ENCODE results near the gene NDRG4.

The NDRG4 gene

DNA sequence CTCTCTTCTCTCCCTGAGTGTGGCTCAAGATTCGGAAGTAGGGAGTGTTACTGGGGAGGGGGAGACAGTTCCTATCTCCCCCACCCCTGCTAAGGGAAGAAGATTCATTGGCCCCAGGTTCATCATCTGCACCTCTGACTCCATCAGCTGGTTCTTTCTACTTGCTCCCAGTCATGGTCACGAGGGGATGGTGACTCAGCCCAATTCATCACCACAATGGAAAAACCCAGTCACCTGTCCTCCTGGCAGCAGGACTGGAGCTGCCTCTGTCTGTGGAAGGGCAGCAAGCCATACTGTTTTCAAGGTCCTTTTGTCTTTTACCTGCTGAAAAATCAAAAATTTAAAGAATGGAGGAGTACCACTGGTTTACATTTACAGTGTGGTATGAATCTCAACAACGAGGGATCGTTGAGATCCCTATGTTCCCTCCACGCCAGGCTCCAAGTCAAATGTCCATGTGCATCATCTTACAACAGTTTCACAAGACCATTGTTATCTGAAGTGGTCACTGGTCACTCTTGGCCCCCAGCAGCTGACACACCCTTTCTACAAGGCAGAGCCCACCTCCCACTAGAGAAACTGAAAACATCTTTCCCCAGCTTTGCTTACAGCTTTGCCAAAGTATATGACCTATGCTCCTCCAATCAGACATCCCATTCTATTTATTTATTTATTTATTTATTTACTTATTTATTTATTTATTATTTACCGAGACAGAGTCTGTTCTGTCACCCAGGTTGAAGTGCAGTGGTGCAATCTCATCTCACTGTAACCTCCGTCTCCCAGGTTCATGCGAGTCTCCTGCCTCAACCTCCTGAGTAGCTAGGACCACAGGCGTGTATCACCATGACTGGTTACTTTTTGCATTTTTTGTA lies 40.4 kb upstream of the NDRG4 start:
- Histone ChIP-seq H3K27me3 (ENCODE audit: control insufficient read depth, insufficient read depth, low read length) (peaks cover 40% of the 10 kb centered on the region), H3K27ac (ENCODE audit: low read depth, low read length) (no peak overlapping the region), H3K4me3 (ENCODE audit: low read depth, low read length) (no peak overlapping the region), H3K9ac (ENCODE audit: low read depth, low read length) (no peak overlapping the region), H3K4me1 (ENCODE audit: control insufficient read depth, insufficient read depth, low read length) (no peaks in the 10 kb centered on the region; the same call in 1 of the 2 replicates), H3K9me3 (ENCODE audit: control insufficient read depth, insufficient read depth, low read length) (no peaks in the 10 kb centered on the region), H3K36me3 (ENCODE audit: control insufficient read depth, insufficient read depth, low read length) (no peaks in the 10 kb centered on the region)

DNA sequence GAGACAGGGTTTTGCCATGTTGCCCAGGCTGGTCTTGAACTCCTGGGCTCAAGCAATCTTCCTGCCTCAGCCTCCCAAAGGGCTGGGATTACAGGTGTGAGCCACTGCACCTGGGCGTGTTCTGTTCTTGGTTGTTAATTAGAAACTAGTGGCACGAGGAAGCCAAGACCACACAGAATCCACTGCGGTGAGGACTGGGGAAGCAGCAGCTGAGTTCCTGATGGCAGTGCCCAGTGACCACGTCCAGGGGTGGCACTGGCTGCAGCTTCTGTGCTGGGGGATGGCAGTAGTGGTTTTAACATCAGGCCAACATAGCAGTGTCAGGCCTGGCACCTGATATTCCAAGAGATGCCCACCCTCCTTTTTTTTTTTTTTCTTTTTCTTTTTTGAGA lies 39.7 kb upstream of the NDRG4 start:
- Histone ChIP-seq H3K4me1 (ENCODE audit: control insufficient read depth, insufficient read depth, low read length) (peaks cover 3% of the 10 kb centered on the region), H3K4me3 (ENCODE audit: low read depth, low read length) (no peak overlapping the region), H3K9ac (ENCODE audit: low read depth, low read length) (no peak overlapping the region), H3K27me3 (ENCODE audit: control insufficient read depth, insufficient read depth, low read length) (peaks cover 47% of the 10 kb centered on the region), H3K36me3 (ENCODE audit: control insufficient read depth, insufficient read depth, low read length) (no peaks in the 10 kb centered on the region), H3K9me3 (ENCODE audit: control insufficient read depth, insufficient read depth, low read length) (no peaks in the 10 kb centered on the region), H3K27ac (ENCODE audit: low read depth, low read length) (no peak overlapping the region)

DNA sequence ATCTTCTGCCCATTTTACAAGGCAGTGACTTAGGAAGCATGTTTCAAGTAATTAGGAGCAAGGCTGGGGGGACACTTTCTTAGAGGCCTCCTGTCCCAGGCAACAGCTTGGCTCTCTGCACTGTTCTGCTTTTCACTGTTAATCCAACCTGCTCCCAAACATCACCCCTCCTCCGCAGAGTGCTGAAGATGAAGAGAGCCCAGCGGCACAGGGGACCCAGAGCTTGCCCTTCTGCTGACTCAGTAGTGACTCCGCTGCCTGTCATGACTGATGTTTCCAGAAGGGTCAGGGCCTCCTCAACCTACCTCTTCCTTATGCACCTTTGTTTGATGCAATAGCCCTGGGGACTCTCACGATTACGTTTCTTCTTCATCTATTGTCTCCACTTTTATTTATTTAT lies 38.9 kb upstream of the NDRG4 start:
- H3K27me3 ChIP-seq (ENCODE audit: control insufficient read depth, insufficient read depth, low read length) = peaks cover 55% of the 10 kb centered on the region
- H3K9ac ChIP-seq (ENCODE audit: low read depth, low read length) = no peak overlapping the region

GRCh38 chr16:58461640-58462039 lies 38.3 kb upstream of the NDRG4 start:
- peaks cover 61% of the 10 kb centered on the region for H3K27me3 ChIP-seq (ENCODE audit: control insufficient read depth, insufficient read depth, low read length)
- H3K9me3 ChIP-seq (ENCODE audit: control insufficient read depth, insufficient read depth, low read length) = no peaks in the 10 kb centered on the region
- no peak overlapping the region for H3K4me3 ChIP-seq (ENCODE audit: low read depth, low read length)
- peaks cover 4% of the 10 kb centered on the region for H3K4me1 ChIP-seq (ENCODE audit: control insufficient read depth, insufficient read depth, low read length)
- H3K27ac ChIP-seq (ENCODE audit: low read depth, low read length) = no peak overlapping the region
- no peak overlapping the region for H3K9ac ChIP-seq (ENCODE audit: low read depth, low read length)
- no peaks in the 10 kb centered on the region for H3K36me3 ChIP-seq (ENCODE audit: control insufficient read depth, insufficient read depth, low read length)

More for the DNA sequence above, 38.9 kb upstream of the NDRG4 start:
- H3K36me3 ChIP-seq (ENCODE audit: control insufficient read depth, insufficient read depth, low read length) = no peaks in the 10 kb centered on the region
- no peak overlapping the region for H3K4me3 ChIP-seq (ENCODE audit: low read depth, low read length)
- peaks cover 4% of the 10 kb centered on the region for H3K4me1 ChIP-seq (ENCODE audit: control insufficient read depth, insufficient read depth, low read length)
- H3K27ac ChIP-seq (ENCODE audit: low read depth, low read length) = no peak overlapping the region
- H3K9me3 ChIP-seq (ENCODE audit: control insufficient read depth, insufficient read depth, low read length) = no peaks in the 10 kb centered on the region

- H3K36me3 ChIP-seq (ENCODE audit: control insufficient read depth, insufficient read depth, low read length) = no peaks in the 10 kb centered on the region
- H3K27me3 ChIP-seq (ENCODE audit: control insufficient read depth, insufficient read depth, low read length) = peaks cover 63% of the 10 kb centered on the region
- no peak overlapping the region for H3K9ac ChIP-seq (ENCODE audit: low read depth, low read length)
- no peak overlapping the region for H3K4me3 ChIP-seq (ENCODE audit: low read depth, low read length)
- no peaks in the 10 kb centered on the region for H3K9me3 ChIP-seq (ENCODE audit: control insufficient read depth, insufficient read depth, low read length)
- peaks cover 4% of the 10 kb centered on the region for H3K4me1 ChIP-seq (ENCODE audit: control insufficient read depth, insufficient read depth, low read length)
- no peak overlapping the region for H3K27ac ChIP-seq (ENCODE audit: low read depth, low read length)
Measured at GRCh38 chr16:58462089-58462488, 37.9 kb upstream of the NDRG4 start.

- no peak overlapping the region for H3K27ac ChIP-seq (ENCODE audit: low read depth, low read length)
- H3K9ac ChIP-seq (ENCODE audit: low read depth, low read length) = no peak overlapping the region
- H3K4me3 ChIP-seq (ENCODE audit: low read depth, low read length) = peak overlapping the region; percentile 56; the same call in 1 of the 2 replicates
- H3K4me1 ChIP-seq (ENCODE audit: control insufficient read depth, insufficient read depth, low read length) = peaks cover 4% of the 10 kb centered on the region
- H3K36me3 ChIP-seq (ENCODE audit: control insufficient read depth, insufficient read depth, low read length) = no peaks in the 10 kb centered on the region
- H3K9me3 ChIP-seq (ENCODE audit: control insufficient read depth, insufficient read depth, low read length) = no peaks in the 10 kb centered on the region
- H3K27me3 ChIP-seq (ENCODE audit: control insufficient read depth, insufficient read depth, low read length) = peaks cover 64% of the 10 kb centered on the region
Measured at GRCh38 chr16:58462499-58462996, 37.4 kb upstream of the NDRG4 start.

- H3K36me3 ChIP-seq (ENCODE audit: control insufficient read depth, insufficient read depth, low read length) = no peaks in the 10 kb centered on the region
- no peaks in the 10 kb centered on the region for H3K9me3 ChIP-seq (ENCODE audit: control insufficient read depth, insufficient read depth, low read length)
- no peak overlapping the region for H3K9ac ChIP-seq (ENCODE audit: low read depth, low read length)
- peak overlapping the region; percentile 56 for H3K4me3 ChIP-seq (ENCODE audit: low read depth, low read length)
- H3K27me3 ChIP-seq (ENCODE audit: control insufficient read depth, insufficient read depth, low read length) = peaks cover 70% of the 10 kb centered on the region
- peaks cover 4% of the 10 kb centered on the region for H3K4me1 ChIP-seq (ENCODE audit: control insufficient read depth, insufficient read depth, low read length)
- no peak overlapping the region for H3K27ac ChIP-seq (ENCODE audit: low read depth, low read length)
Measured at GRCh38 chr16:58462997-58463941, 36.7 kb upstream of the NDRG4 start.

DNA sequence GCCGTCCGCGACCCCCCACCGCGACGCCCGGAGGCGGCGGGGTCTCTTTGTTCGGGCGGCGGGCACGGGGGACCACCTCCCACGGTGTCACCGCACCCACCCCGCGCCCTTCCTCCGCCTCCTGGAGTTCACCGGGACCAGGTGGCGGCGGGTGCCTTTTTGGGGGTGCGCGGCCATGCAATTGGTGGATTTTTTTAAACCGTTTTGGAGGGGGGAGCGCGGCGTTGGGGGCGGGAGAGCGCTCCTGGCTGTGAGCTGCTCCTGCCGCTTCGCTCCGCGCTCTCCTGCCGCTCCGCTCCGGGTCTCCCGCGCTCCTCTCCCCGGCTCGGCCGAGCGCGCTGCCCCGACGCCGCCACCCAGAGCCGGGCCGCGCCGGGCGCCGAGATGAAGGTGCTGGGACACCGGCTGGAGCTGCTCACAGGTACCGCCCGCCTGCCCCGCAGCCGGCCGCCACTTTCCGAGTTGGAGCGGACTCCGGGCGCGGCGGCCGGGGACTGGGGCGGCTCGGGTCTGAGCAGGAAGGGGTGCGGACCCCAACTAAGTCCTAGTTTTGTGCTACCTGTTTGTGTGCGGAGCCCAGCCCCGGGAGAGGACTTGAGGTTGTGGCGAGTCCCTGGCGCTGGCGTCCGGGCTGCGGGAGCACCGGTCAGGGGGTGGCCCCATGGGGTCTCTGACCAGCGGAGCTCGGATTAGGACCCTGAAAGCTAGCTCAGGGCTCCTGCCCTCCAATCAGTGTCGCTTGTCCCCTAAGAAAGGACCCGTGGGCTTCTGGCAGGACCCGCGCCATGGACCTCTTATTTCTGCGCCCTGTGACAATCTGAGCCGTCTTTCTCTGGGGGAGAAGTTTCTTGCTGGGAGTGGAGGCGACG lies 35.7 kb upstream of the NDRG4 start:
- Histone ChIP-seq H3K27me3 (ENCODE audit: control insufficient read depth, insufficient read depth, low read length) (peaks cover 70% of the 10 kb centered on the region), H3K4me1 (ENCODE audit: control insufficient read depth, insufficient read depth, low read length) (peaks cover 4% of the 10 kb centered on the region), H3K9ac (ENCODE audit: low read depth, low read length) (no peak overlapping the region), H3K9me3 (ENCODE audit: control insufficient read depth, insufficient read depth, low read length) (no peaks in the 10 kb centered on the region), H3K36me3 (ENCODE audit: control insufficient read depth, insufficient read depth, low read length) (no peaks in the 10 kb centered on the region), H3K4me3 (ENCODE audit: low read depth, low read length) (peak overlapping the region; percentile 56), H3K27ac (ENCODE audit: low read depth, low read length) (no peak overlapping the region)

DNA sequence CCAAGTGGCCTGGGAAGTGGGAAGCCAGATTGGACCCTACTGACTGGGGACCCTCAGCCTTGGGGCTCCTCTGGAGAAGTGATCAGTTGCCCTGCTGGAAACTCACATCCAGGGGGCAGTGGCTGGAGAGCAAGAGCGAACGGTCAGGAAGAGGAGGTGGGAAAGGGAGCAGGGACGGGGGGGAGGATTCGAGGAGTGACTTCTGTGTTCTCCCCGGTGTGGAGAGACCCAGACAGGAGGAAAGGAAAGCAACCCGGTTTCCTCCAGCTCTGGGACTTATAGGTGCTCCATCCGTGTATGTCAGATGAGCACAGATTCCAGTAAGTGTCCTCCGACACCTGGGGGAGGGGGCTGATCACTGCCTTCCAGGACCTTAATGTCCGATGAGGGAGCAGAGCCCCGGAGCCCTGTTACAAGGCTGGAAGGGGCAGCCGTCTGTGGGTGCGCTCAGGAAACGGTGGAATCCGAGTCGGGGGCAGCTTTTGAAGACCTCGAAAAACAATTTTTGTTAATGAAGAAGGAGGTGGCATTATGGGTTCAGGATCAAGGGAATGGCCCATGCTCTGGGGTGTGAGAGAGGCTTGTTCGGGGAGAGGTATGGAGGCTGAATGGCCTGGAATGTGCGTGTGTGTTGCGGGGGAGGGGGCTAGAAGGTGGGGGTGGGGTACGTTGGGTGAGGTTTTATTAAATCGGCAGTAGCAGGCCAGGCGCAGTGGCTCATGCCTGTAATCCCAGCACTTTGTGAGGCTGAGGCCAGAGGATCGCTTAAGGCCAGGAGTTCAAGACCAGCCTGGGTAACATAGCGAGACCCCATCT lies 34.8 kb upstream of the NDRG4 start:
- Histone ChIP-seq H3K27me3 (ENCODE audit: control insufficient read depth, insufficient read depth, low read length) (peaks cover 74% of the 10 kb centered on the region), H3K4me3 (ENCODE audit: low read depth, low read length) (peak overlapping the region; percentile 56), H3K36me3 (ENCODE audit: control insufficient read depth, insufficient read depth, low read length) (no peaks in the 10 kb centered on the region), H3K9ac (ENCODE audit: low read depth, low read length) (peak overlapping the region; percentile 50; the same call in 1 of the 2 replicates), H3K4me1 (ENCODE audit: control insufficient read depth, insufficient read depth, low read length) (peaks cover 4% of the 10 kb centered on the region), H3K27ac (ENCODE audit: low read depth, low read length) (no peak overlapping the region), H3K9me3 (ENCODE audit: control insufficient read depth, insufficient read depth, low read length) (no peaks in the 10 kb centered on the region)
